HL-60 (cell line): ENCODE data around the gene SLC12A2.

Source experiments
- DNase-seq, 2 experiments: peaks; one replicate each; pipeline ENCODE4 v3.0.0-alpha.2; 2010 to 2020; ENCODE audit warnings: low read depth in 1 of 2, low spot score in 1 of 2
- H3K27ac ChIP-seq: fragments of 250-450 bp; sonication (Bioruptor Pico); replicated peaks from 2 replicates; pipeline ENCODE4 v1.5.1; 2020; ENCODE audit warnings: mild to moderate bottlenecking, moderate library complexity
- H3K27me3 ChIP-seq: fragments of 250-450 bp; sonication (Bioruptor Pico); 2 replicates; pipeline ENCODE4 v1.5.1; 2021; ENCODE audit warnings: mild to moderate bottlenecking, moderate library complexity; ENCODE audit not compliant: insufficient read depth, poor library complexity, severe bottlenecking
- H3K4me3 ChIP-seq: replicated peaks from 2 replicates; pipeline ENCODE4 v1.5.1; 2011; ENCODE audit warnings: mild to moderate bottlenecking, control low read depth, low read length; ENCODE audit not compliant: insufficient read depth
- CTCF ChIP-seq: IDR thresholded peaks from one replicate; pipeline ENCODE4 v1.5.1; 2011; ENCODE audit warnings: low read length, control low read depth, inconsistent platforms; ENCODE audit not compliant: insufficient read depth
- GABPA ChIP-seq: IDR thresholded peaks from 2 replicates; pipeline ENCODE4 v1.6.1; 2012; ENCODE audit warnings: low read depth
- POLR2AphosphoS5 ChIP-seq: IDR thresholded peaks from 2 replicates; pipeline ENCODE4 v1.6.1; 2012; ENCODE audit warnings: low read depth
- SPI1 ChIP-seq: IDR thresholded peaks from 2 replicates; pipeline ENCODE4 v1.6.1; 2012; ENCODE audit warnings: low read depth, mild to moderate bottlenecking, borderline replicate concordance
- TF ChIP-seq, protein P1 (sequence below): IDR thresholded peaks from 2 replicates; pipeline ENCODE4 v1.6.1; 2012; ENCODE audit warnings: low read depth; ENCODE audit not compliant: insufficient replicate concordance

SLC12A2 gene

DNA sequence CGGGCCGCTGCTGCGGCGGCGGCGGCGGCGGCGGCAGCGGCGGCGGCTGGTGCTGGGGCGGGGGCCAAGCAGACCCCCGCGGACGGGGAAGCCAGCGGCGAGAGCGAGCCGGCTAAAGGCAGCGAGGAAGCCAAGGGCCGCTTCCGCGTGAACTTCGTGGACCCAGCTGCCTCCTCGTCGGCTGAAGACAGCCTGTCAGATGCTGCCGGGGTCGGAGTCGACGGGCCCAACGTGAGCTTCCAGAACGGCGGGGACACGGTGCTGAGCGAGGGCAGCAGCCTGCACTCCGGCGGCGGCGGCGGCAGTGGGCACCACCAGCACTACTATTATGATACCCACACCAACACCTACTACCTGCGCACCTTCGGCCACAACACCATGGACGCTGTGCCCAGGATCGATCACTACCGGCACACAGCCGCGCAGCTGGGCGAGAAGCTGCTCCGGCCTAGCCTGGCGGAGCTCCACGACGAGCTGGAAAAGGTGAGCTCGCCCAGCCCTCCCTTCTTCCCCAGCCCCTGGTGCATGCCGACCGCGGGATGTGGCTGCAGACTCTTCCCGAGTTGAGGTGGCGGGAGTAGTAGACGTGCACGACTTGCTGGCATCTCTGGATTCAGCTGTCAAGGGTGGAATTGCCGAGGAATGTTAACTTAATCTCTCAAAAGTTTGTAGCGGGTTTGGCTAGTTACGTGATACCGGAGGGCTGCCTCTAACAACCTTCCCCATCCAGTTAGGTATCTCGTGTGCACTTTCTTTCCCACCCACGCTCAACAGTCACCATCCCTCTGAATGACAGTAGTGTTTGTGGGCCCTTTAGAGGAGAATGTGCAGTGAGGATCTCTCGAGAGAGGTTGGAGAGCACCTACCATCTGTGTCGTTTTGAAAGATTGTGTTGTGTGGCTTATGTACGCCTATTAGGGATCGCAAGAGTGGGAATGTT is 932 bp downstream of the SLC12A2 start:
- Histone ChIP-seq H3K27ac (no peak overlapping the region), H3K4me3 (peak overlapping the region; percentile 61), H3K27me3 (no peaks in the 10 kb centered on the region)
- TF ChIP-seq, protein P1, sequence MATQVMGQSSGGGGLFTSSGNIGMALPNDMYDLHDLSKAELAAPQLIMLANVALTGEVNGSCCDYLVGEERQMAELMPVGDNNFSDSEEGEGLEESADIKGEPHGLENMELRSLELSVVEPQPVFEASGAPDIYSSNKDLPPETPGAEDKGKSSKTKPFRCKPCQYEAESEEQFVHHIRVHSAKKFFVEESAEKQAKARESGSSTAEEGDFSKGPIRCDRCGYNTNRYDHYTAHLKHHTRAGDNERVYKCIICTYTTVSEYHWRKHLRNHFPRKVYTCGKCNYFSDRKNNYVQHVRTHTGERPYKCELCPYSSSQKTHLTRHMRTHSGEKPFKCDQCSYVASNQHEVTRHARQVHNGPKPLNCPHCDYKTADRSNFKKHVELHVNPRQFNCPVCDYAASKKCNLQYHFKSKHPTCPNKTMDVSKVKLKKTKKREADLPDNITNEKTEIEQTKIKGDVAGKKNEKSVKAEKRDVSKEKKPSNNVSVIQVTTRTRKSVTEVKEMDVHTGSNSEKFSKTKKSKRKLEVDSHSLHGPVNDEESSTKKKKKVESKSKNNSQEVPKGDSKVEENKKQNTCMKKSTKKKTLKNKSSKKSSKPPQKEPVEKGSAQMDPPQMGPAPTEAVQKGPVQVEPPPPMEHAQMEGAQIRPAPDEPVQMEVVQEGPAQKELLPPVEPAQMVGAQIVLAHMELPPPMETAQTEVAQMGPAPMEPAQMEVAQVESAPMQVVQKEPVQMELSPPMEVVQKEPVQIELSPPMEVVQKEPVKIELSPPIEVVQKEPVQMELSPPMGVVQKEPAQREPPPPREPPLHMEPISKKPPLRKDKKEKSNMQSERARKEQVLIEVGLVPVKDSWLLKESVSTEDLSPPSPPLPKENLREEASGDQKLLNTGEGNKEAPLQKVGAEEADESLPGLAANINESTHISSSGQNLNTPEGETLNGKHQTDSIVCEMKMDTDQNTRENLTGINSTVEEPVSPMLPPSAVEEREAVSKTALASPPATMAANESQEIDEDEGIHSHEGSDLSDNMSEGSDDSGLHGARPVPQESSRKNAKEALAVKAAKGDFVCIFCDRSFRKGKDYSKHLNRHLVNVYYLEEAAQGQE: no peak
- TF ChIP-seq CTCF (no peak), POLR2AphosphoS5 (no peak), GABPA (no peak), SPI1 (no peak)
- DNase-seq: no peak

GRCh38 chr5:128085413-128085812 is 1.8 kb downstream of the SLC12A2 start:
- Histone ChIP-seq H3K27me3 (no peaks in the 10 kb centered on the region), H3K4me3 (no peak overlapping the region), H3K27ac (no peak overlapping the region)
- TF ChIP-seq CTCF (no peak), POLR2AphosphoS5 (no peak), GABPA (no peak), SPI1 (no peak)
- TF ChIP-seq, protein P1: no peak
- no peak for DNase-seq

DNA sequence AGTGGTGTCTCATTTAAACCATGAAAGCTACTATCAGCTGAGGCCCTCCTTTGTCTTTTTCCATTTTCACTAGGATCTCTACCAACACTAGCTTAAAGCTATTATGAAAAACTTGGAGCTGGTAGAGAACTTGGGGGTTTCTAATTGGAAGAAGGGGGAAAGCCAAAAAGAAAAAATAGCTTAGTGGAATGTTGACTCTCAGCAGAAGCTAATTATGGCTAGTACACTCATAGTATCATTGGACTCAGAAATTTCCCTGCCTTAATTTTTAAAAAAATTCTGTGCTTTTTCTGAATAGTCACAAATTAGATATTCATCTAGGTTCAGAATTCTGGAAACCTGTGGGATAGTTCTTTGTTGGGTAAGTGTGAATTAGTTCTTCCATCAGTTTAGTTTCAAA is 8.0 kb downstream of the SLC12A2 start:
- no peak for TF ChIP-seq POLR2AphosphoS5
- no peak for TF ChIP-seq SPI1
- no peak for TF ChIP-seq CTCF
- no peak overlapping the region for H3K27ac ChIP-seq
- no peak overlapping the region for H3K4me3 ChIP-seq
- no peak for DNase-seq
- no peaks in the 10 kb centered on the region for H3K27me3 ChIP-seq

- Histone ChIP-seq H3K4me3 (no peak overlapping the region), H3K27me3 (no peaks in the 10 kb centered on the region), H3K27ac (no peak overlapping the region)
- no peak for DNase-seq
- TF ChIP-seq CTCF: no peak
Measured at GRCh38 chr5:128092144-128092543, 8.6 kb downstream of the SLC12A2 start.
